BLaER1 treated with 17β-estradiol and CSF1 and Interleukin-3, amounts not matched to agents 10 nM and 100 nM (cell line): ENCODE results near the gene CAPN12.
A peak's percentile ranks its signal among the peaks of the same experiment; 100 is the strongest.

Experiments
- H3K27ac ChIP-seq, 11 experiments: shearing (Covaris generic); formaldehyde crosslinking; 2 replicates each; pipeline ENCODE4 v1.8.1; 2022
- H3K27me3 ChIP-seq, 11 experiments: shearing (Covaris generic); formaldehyde crosslinking; 2 replicates each; pipeline ENCODE4 v1.8.1; 2022
- H3K36me3 ChIP-seq, 11 experiments: shearing (Covaris generic); formaldehyde crosslinking; 2 replicates each; pipeline ENCODE4 v1.8.1; 2022
- H3K4me1 ChIP-seq, 10 experiments: shearing (Covaris generic); formaldehyde crosslinking; 2 replicates each; pipeline ENCODE4 v1.8.1; 2022
- H3K4me2 ChIP-seq, 11 experiments: shearing (Covaris generic); formaldehyde crosslinking; 2 replicates each; pipeline ENCODE4 v1.8.1; 2022
- H3K4me3 ChIP-seq, 10 experiments: shearing (Covaris generic); formaldehyde crosslinking; 2 replicates each; pipeline ENCODE4 v1.8.1; 2022
- H3K9ac ChIP-seq, 11 experiments: shearing (Covaris generic); formaldehyde crosslinking; 2 replicates each; pipeline ENCODE4 v1.8.1; 2022
- H3K9me3 ChIP-seq, 11 experiments: shearing (Covaris generic); formaldehyde crosslinking; replicated peaks in 1 of 11; 2 replicates each; pipeline ENCODE4 v1.8.1; 2022
- H4K20me1 ChIP-seq, 11 experiments: shearing (Covaris generic); formaldehyde crosslinking; 2 replicates each; pipeline ENCODE4 v1.8.1; 2022
- Cebpa-rat ChIP-seq, 11 experiments: shearing (Covaris generic); IDR thresholded peaks; 2 replicates each; pipeline ENCODE4 v1.8.1; 2022

Gene CAPN12

DNA sequence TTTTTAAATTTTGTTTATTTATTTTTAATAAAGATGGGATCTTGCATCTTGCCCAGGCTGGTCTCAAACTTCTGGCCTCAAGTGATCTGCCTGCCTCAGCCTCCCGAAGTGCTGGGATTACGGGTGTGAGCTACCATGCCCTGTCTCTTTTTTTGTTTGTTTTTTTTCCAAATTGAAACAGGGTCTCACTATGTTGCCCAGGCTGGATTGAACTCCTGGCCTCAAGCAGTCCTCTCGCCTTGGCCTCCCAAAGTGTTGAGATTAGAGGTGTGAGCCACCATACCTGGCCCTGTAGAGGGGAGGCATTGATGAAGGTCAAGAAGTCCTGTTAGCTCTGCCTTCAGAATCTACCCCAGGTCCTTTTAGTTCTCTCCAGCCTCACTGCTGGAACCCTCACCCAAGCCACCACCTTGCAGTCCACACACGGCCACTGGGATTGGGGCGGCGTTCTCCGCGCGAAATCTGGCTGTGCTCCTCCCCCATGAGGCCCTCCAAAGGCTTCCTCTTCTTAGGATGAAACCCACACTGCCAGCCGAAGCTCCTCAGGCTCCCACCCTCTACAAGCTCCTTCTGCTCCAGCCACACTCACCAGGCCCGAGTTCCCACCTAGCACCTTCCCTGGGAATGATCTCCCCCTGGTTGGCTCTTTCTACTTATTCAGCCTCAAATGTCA, 61.9 kb downstream of the CAPN12 start:
- Histone ChIP-seq H3K9ac (peak overlapping the region in 9 of 11 experiments; percentile 70 to 84 (median 79); a peak in 13 of 22 replicates), H3K4me2 (peak overlapping the region; percentile 79 to 99 (median 96)), H3K9me3 (no peaks in the 10 kb centered on the region), H3K4me3 (0 out of 20 replicates have a peak overlapping the region, but pooled peaks of 1 of the 10 experiments have one; percentile 12), H3K27me3 (no peaks in the 10 kb centered on the region), H3K4me1 (peaks cover 90 to 100% (median 98%) of the 10 kb centered on the region in 10 experiments), H3K36me3 (peaks cover 2 to 45% (median 23%) of the 10 kb centered on the region in 11 experiments; a peak in 14 of 22 replicates), H4K20me1 (peaks cover 15 to 91% (median 31%) of the 10 kb centered on the region in 11 experiments; a peak in 20 of 22 replicates), H3K27ac (peak overlapping the region in 10 of 11 experiments; percentile 83 to 96 (median 90); a peak in 20 of 22 replicates)
- TF ChIP-seq Cebpa-rat (IDR thresholded peaks at IDR 0.05) = no peak
